IMR-90 (cell line): ENCODE results near the gene CDK5R2. TPM values are rescaled to one million over a fixed set of nuclear protein-coding genes. Genes with fewer than 3 reads are reported as not detected.
"Not testable (repeated sequence)": the region's sequence is repeated elsewhere in the genome, so short reads cannot be mapped to it uniquely, and the experiment has no call there.

Experiments used
- ATAC-seq: fragments of 200-7000 bp; cut with Tn5 transposase; 2 replicates; pipeline ENCODE4 v1.9.1; 2020; ENCODE audit warnings: low read depth, mild to moderate bottlenecking, moderate library complexity
- BruUV-seq: library from RNA; stranded (reverse); fragments of 400-500 nt; replicated peaks from 2 replicates; lab custom pipeline; 2021; lab: Mats Ljungman, UMichigan
- CTCF ChIA-PET: fragments of 300-600 bp; formaldehyde crosslinking; extraction: SDS; loops from one replicate; lab custom pipeline; 2021; ENCODE audit warnings: antibody characterized with exemption; lab: Yijun Ruan, JAX
- POLR2A ChIA-PET: fragments of 300-600 bp; sonication (Branson Sonifier 250); formaldehyde crosslinking; loops from one replicate; lab custom pipeline; 2022; ENCODE audit warnings: antibody characterized with exemption; ENCODE audit not compliant: unreplicated experiment; lab: Charles Lee
- DNase-seq: peaks from one replicate; pipeline ENCODE4 v3.0.0; 2013
- H2AFZ ChIP-seq: replicated peaks from 2 replicates; pipeline ENCODE3; 2013; ENCODE audit warnings: low read length, mild to moderate bottlenecking; ENCODE audit not compliant: poor library complexity
- H2AK5ac ChIP-seq: 2 replicates; pipeline ENCODE4 v1.6.1; 2013; ENCODE audit warnings: low read depth, low read length, inconsistent platforms
- H2AK9ac ChIP-seq: replicated peaks from 2 replicates; pipeline ENCODE3; 2013; ENCODE audit warnings: mild to moderate bottlenecking, low read depth, low read length, moderate library complexity; ENCODE audit not compliant: poor library complexity
- H2BK120ac ChIP-seq: 2 replicates; pipeline ENCODE4 v1.6.1; 2013; ENCODE audit warnings: low read depth, low read length, inconsistent platforms
- H2BK15ac ChIP-seq: 3 replicates; pipeline ENCODE4 v1.6.1; 2013; ENCODE audit warnings: low read depth, low read length, inconsistent platforms
- H2BK20ac ChIP-seq: 2 replicates; pipeline ENCODE4 v1.6.1; 2013; ENCODE audit warnings: low read depth, mild to moderate bottlenecking, inconsistent platforms, low read length, moderate library complexity
- H2BK5ac ChIP-seq: 2 replicates; pipeline ENCODE4 v1.6.1; 2013; ENCODE audit warnings: mild to moderate bottlenecking, low read depth, low read length, inconsistent platforms; ENCODE audit not compliant: poor library complexity, severe bottlenecking
- H3K14ac ChIP-seq: replicated peaks from 2 replicates; pipeline ENCODE4 v1.6.1; 2013; ENCODE audit warnings: low read depth, low read length, inconsistent platforms
- H3K18ac ChIP-seq: 2 replicates; pipeline ENCODE4 v1.6.1; 2013; ENCODE audit warnings: low read depth, low read length, control low read depth
- H3K23ac ChIP-seq: 2 replicates; pipeline ENCODE4 v1.6.1; 2013; ENCODE audit warnings: low read depth, low read length, inconsistent platforms
- H3K27ac ChIP-seq: 2 replicates; pipeline ENCODE4 v1.5.1; 2013; ENCODE audit warnings: mild to moderate bottlenecking, control low read depth, low read length; ENCODE audit not compliant: insufficient read depth
- H3K27me3 ChIP-seq: 2 replicates; pipeline ENCODE4 v1.6.1; 2013; ENCODE audit warnings: low read length; ENCODE audit not compliant: control insufficient read depth, insufficient read depth
- H3K36me3 ChIP-seq: 2 replicates; pipeline ENCODE4 v1.6.1; 2013; ENCODE audit warnings: low read length, mixed read lengths; ENCODE audit not compliant: control insufficient read depth, insufficient read depth
- H3K4ac ChIP-seq: 2 replicates; pipeline ENCODE4 v1.6.1; 2013; ENCODE audit warnings: low read depth, low read length, inconsistent platforms
- H3K4me1 ChIP-seq: 2 replicates; pipeline ENCODE4 v1.6.1; 2013; ENCODE audit warnings: low read length, mixed read lengths; ENCODE audit not compliant: control insufficient read depth, insufficient read depth
- H3K4me2 ChIP-seq: 2 replicates; pipeline ENCODE4 v1.6.1; 2013; ENCODE audit warnings: low read depth, mild to moderate bottlenecking, control low read depth, low read length, moderate library complexity
- H3K4me3 ChIP-seq: 2 replicates; pipeline ENCODE4 v1.5.1; 2013; ENCODE audit warnings: low read depth, mild to moderate bottlenecking, control low read depth, low read length, moderate library complexity; ENCODE audit not compliant: insufficient read depth
- H3K56ac ChIP-seq: 2 replicates; pipeline ENCODE4 v1.6.1; 2013; ENCODE audit warnings: low read length, inconsistent platforms; ENCODE audit not compliant: insufficient read depth; ENCODE audit errors: extremely low read depth
- H3K79me1 ChIP-seq, 2 experiments: 2 replicates each; pipeline ENCODE4 v1.6.1; 2013; ENCODE audit warnings: low read length in 2 of 2, inconsistent platforms in 1 of 2, low read depth in 1 of 2
- H3K9ac ChIP-seq: 2 replicates; pipeline ENCODE4 v1.6.1; 2013; ENCODE audit warnings: low read depth, low read length, control low read depth
- H3K9me1 ChIP-seq: 2 replicates; pipeline ENCODE4 v1.6.1; 2013; ENCODE audit warnings: low read length, inconsistent platforms; ENCODE audit not compliant: insufficient read depth
- H3K9me3 ChIP-seq: 2 replicates; pipeline ENCODE4 v1.6.1; 2013; ENCODE audit warnings: low read length; ENCODE audit not compliant: control insufficient read depth, insufficient read depth
- H4K20me1 ChIP-seq: 2 replicates; pipeline ENCODE4 v1.6.1; 2013; ENCODE audit warnings: low read length, inconsistent platforms; ENCODE audit not compliant: insufficient read depth
- H4K5ac ChIP-seq: 2 replicates; pipeline ENCODE4 v1.6.1; 2013; ENCODE audit warnings: mild to moderate bottlenecking, low read depth, low read length, control low read depth
- H4K8ac ChIP-seq, 2 experiments: 2 replicates each; pipeline ENCODE4 v1.6.1; 2013; ENCODE audit warnings: low read depth in 2 of 2, low read length in 2 of 2, control low read depth in 1 of 2, inconsistent platforms in 1 of 2
- H4K91ac ChIP-seq: 2 replicates; pipeline ENCODE4 v1.6.1; 2013; ENCODE audit warnings: low read depth, low read length, inconsistent platforms; ENCODE audit not compliant: insufficient read depth
- WGBS, 2 experiments: methylation state at CpG; one replicate each; pipeline versions ENCODE4 v1.1.5 to v1.1.7; 2013; ENCODE audit warnings: missing lambda C conversion rate in 2 of 2; ENCODE audit not compliant: insufficient read length in 1 of 2; ENCODE audit errors: extremely low coverage in 2 of 2; 5-methylcytosine and 5-hydroxymethylcytosine counted together
- dilution Hi-C: fragments of 300-500 bp; cut with HindIII; formaldehyde crosslinking; loops from one replicate; pipeline ENCODE4 v1.14.3; 2018; ENCODE audit warnings: low sequenced_read_pairs; ENCODE audit not compliant: unreplicated experiment
- in situ Hi-C: fragments of 300-500 bp; cut with MboI; formaldehyde crosslinking; loops from 3 replicates; pipeline ENCODE4 v1.14.3; 2019; ENCODE audit warnings: low sequenced_read_pairs, inconsistent platforms, mixed read lengths
- intact Hi-C: fragments of 100-400 bp; cut with micrococcal nuclease; formaldehyde crosslinking; loops from 2 replicates; pipeline ENCODE4 v1.10.0; 2022
- polyA plus RNA-seq, 3 experiments: library from polyadenylated mRNA; depleted of rRNA; stranded (reverse); fragments of >200 nt; gene quantifications; 2 replicates each; pipeline ENCODE4 v1.2.3, GENCODE V29; 2012; ENCODE audit warnings: low replicate concordance in 1 of 3
- total RNA-seq: library from RNA; depleted of rRNA; stranded (reverse); fragments of >200 nt; gene quantifications from 2 replicates; pipeline ENCODE4 v1.2.3, GENCODE V29; 2012

CDK5R2 gene
- total and polyA plus RNA-seq, 2 of the 4 experiments (the other 2 are of a cell fraction) = not detected

DNA sequence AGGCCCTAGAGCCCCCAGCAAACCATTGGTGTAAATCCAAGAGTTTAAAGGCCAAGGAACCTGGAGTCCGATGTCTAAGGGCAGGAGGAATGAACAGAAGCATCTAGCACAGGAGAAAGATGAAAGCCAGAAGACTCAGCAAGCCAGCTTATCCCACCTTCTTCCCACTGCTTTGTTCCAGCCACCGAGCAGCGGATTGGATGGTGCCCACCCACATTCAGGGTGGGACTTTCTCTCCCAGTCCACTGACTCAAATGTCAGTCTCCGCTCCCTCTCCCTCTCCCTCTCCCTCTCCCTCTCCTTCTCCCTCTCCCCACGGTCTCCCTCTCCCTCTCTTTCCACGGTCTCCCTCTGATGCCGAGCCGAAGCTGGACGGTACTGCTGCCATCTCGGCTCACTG, 29.0 kb upstream of the CDK5R2 start:
- CTCF ChIA-PET, H3K9ac ChIP-seq: not testable (repeated sequence)

DNA sequence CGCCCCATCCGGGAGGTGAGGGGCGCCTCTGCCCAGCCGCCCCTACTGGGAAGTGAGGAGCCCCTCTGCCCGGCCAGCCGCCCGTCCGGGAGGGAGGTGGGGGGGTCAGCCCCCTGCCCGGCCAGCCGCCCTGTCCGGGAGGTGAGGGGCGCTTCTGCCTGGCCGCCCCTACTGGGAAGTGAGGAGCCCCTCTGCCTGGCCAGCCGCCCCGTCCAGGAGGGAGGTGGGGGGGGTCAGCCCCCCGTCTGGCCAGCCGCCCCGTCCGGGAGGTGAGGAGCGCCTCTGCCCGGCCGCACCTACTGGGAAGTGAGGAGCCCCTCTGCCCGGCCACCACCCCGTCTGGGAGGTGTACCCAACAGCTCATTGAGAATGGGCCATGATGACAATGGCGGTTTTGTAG, 27.7 kb upstream of the CDK5R2 start:
- H2AK9ac ChIP-seq, H4K91ac ChIP-seq, H3K4me3 ChIP-seq, H3K9me3 ChIP-seq, H3K4me2 ChIP-seq, intact Hi-C loops, H3K36me3 ChIP-seq, H3K27ac ChIP-seq, H4K20me1 ChIP-seq, H2AFZ ChIP-seq, H3K14ac ChIP-seq, H2BK5ac ChIP-seq, DNase-seq, CTCF ChIA-PET, POLR2A ChIA-PET, in situ Hi-C loops, H2BK15ac ChIP-seq, H3K9me1 ChIP-seq, H3K9ac ChIP-seq, H3K56ac ChIP-seq, H3K18ac ChIP-seq, H3K4me1 ChIP-seq, H3K23ac ChIP-seq, H4K5ac ChIP-seq, H2BK20ac ChIP-seq, H2AK5ac ChIP-seq, H3K4ac ChIP-seq, H3K79me1 ChIP-seq, BruUV-seq, H4K8ac ChIP-seq, dilution Hi-C loops, H2BK120ac ChIP-seq, ATAC-seq: not testable (repeated sequence)
- no CpG with 5 or more reads among the region's 25 CpGs for WGBS, 2 experiments
- peaks cover 17% of the 10 kb centered on the region for H3K27me3 ChIP-seq

More for the DNA sequence above, 29.0 kb upstream of the CDK5R2 start:
- POLR2A ChIA-PET, H3K4me3 ChIP-seq, H2BK20ac ChIP-seq, H2AK5ac ChIP-seq, H3K79me1 ChIP-seq, H2AK9ac ChIP-seq, intact Hi-C loops, H3K9me3 ChIP-seq, H2BK120ac ChIP-seq, H3K4ac ChIP-seq, H3K36me3 ChIP-seq, H2BK5ac ChIP-seq, H3K14ac ChIP-seq, H3K9me1 ChIP-seq, H4K91ac ChIP-seq, H3K18ac ChIP-seq, H4K5ac ChIP-seq, H3K27ac ChIP-seq, H4K20me1 ChIP-seq, dilution Hi-C loops, H3K23ac ChIP-seq, H3K4me2 ChIP-seq, H2AFZ ChIP-seq, H4K8ac ChIP-seq, in situ Hi-C loops, H2BK15ac ChIP-seq, BruUV-seq, H3K56ac ChIP-seq, H3K4me1 ChIP-seq, ATAC-seq, DNase-seq: not testable (repeated sequence)
- WGBS, 2 experiments = 82% methylated on average over 2 of the region's 10 CpGs; no CpG with 5 or more reads in 1 of the 2 experiments
- peaks cover 14% of the 10 kb centered on the region for H3K27me3 ChIP-seq
